ENCODE results near the gene ILF3.

DNA sequence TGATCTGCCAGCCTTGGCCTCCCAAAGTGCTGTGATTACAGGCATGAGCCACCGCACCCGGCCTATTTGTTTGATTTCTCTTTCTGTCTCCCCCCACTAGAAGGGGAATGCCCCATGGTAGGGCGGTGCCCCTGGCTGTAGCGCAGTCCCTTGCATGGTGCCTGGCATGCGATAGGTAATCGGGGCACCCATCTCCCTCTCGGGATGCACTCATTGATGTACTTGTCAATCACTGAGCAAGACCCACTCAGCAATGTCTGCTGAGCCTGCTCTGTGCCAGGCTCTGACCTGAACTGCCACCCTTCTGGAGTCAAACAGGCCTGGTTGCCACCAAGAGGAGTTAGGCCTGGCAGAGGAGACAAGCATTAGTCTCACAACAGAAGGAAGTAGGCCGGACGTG lies 83.6 kb downstream of the ILF3 start:
- TF ChIP-seq POLR2A (IDR thresholded peaks at IDR 0.05) = no peak
- TF ChIP-seq, protein P1, sequence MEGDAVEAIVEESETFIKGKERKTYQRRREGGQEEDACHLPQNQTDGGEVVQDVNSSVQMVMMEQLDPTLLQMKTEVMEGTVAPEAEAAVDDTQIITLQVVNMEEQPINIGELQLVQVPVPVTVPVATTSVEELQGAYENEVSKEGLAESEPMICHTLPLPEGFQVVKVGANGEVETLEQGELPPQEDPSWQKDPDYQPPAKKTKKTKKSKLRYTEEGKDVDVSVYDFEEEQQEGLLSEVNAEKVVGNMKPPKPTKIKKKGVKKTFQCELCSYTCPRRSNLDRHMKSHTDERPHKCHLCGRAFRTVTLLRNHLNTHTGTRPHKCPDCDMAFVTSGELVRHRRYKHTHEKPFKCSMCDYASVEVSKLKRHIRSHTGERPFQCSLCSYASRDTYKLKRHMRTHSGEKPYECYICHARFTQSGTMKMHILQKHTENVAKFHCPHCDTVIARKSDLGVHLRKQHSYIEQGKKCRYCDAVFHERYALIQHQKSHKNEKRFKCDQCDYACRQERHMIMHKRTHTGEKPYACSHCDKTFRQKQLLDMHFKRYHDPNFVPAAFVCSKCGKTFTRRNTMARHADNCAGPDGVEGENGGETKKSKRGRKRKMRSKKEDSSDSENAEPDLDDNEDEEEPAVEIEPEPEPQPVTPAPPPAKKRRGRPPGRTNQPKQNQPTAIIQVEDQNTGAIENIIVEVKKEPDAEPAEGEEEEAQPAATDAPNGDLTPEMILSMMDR (IDR thresholded peaks at IDR 0.05 in 8 of 11, conservative IDR thresholded peaks at IDR 0.05 in 3 of 11) = no peak
